Ishikawa (cell line): ENCODE data around the gene GABRG3.

ENCODE experiments used
- EP300 ChIP-seq: IDR thresholded peaks from 2 replicates; pipeline ENCODE4 v1.6.1; 2012; ENCODE audit warnings: borderline replicate concordance
- TAF1 ChIP-seq: IDR thresholded peaks from 2 replicates; pipeline ENCODE4 v1.6.1; 2012; ENCODE audit warnings: low read depth, mild to moderate bottlenecking
- TCF12 ChIP-seq: IDR thresholded peaks from 2 replicates; pipeline ENCODE4 v1.6.1; 2012; ENCODE audit warnings: low read depth
- TF ChIP-seq, protein P1 (sequence below): IDR thresholded peaks from 2 replicates; pipeline ENCODE4 v1.6.1; 2012; ENCODE audit warnings: low read depth, mild to moderate bottlenecking

DNA sequence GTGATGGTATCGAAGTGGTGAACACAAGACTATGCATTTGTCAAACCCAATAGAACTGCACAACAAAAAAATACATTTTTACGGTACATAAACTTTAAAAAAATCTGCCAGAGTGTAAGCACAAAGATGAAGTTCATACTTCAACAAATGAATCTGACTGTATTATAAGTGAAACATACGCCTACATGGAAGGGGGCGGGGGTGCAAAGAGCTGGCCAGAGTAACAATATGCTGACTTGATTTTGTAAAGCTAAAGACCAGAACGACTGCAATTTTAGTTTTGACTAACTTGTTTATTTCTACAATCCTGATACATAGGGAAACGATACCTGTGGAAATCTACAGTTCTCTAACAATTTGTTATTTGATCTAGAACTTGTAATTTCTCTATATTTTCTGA is 426.0 kb downstream of the GABRG3 start:
- TF ChIP-seq, protein P1, sequence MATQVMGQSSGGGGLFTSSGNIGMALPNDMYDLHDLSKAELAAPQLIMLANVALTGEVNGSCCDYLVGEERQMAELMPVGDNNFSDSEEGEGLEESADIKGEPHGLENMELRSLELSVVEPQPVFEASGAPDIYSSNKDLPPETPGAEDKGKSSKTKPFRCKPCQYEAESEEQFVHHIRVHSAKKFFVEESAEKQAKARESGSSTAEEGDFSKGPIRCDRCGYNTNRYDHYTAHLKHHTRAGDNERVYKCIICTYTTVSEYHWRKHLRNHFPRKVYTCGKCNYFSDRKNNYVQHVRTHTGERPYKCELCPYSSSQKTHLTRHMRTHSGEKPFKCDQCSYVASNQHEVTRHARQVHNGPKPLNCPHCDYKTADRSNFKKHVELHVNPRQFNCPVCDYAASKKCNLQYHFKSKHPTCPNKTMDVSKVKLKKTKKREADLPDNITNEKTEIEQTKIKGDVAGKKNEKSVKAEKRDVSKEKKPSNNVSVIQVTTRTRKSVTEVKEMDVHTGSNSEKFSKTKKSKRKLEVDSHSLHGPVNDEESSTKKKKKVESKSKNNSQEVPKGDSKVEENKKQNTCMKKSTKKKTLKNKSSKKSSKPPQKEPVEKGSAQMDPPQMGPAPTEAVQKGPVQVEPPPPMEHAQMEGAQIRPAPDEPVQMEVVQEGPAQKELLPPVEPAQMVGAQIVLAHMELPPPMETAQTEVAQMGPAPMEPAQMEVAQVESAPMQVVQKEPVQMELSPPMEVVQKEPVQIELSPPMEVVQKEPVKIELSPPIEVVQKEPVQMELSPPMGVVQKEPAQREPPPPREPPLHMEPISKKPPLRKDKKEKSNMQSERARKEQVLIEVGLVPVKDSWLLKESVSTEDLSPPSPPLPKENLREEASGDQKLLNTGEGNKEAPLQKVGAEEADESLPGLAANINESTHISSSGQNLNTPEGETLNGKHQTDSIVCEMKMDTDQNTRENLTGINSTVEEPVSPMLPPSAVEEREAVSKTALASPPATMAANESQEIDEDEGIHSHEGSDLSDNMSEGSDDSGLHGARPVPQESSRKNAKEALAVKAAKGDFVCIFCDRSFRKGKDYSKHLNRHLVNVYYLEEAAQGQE = no peak
- no peak for TF ChIP-seq EP300
- no peak for TF ChIP-seq TAF1
- no peak for TF ChIP-seq TCF12
